Right lobe of liver (tissue), 6 donors: Measurements from ENCODE around the gene CLNK. TPM values are rescaled to one million over a fixed set of nuclear protein-coding genes. Genes with fewer than 3 reads are reported as not detected.
A peak's percentile ranks its signal among the peaks of the same experiment; 100 is the strongest.

Source experiments
- ATAC-seq, 4 donors: fragments of 200-7000 bp; cut with Tn5 transposase; one replicate each; pipeline ENCODE4 v1.9.1; 2020; ENCODE audit warnings: mild to moderate bottlenecking in 4 of 4, moderate library complexity in 4 of 4
- DNase-seq, 3 donors: peaks; one replicate each; pipeline ENCODE4 v3.0.0-alpha.2; 2020
- H3K27ac ChIP-seq, 3 donors: fragments of 200-600 bp; one replicate each; pipeline ENCODE4 v1.8.0; 2022
- H3K27me3 ChIP-seq, 2 donors: fragments of 200-600 bp; one replicate each; pipeline ENCODE4 v1.8.0; 2022
- H3K36me3 ChIP-seq, 4 donors: fragments of 200-600 bp; sonication (generic) in 1 of 4; one replicate each; pipeline versions ENCODE4 v1.5.1 to v1.8.0; 2017 to 2022; ENCODE audit warnings: control low read depth in 1 of 4
- H3K4me1 ChIP-seq, 4 donors: fragments of 200-600 bp; sonication (generic) in 1 of 4; one replicate each; pipeline versions ENCODE4 v1.5.1 to v1.8.0; 2017 to 2022; ENCODE audit warnings: control low read depth in 1 of 4
- H3K4me3 ChIP-seq, 3 donors: fragments of 200-600 bp; one replicate each; pipeline ENCODE4 v1.8.0; 2022
- H3K9me3 ChIP-seq, 4 donors: fragments of 200-600 bp; sonication (generic) in 1 of 4; one replicate each; pipeline versions ENCODE4 v1.5.1 to v1.8.0; 2017 to 2022; ENCODE audit warnings: control low read depth in 1 of 4
- POLR2A ChIP-seq: fragments of 450-650 bp; IDR thresholded peaks from one replicate; pipeline ENCODE4 v1.6.1; 2017; ENCODE audit warnings: antibody characterized with exemption, mild to moderate bottlenecking
- WGBS: methylation state at CpG from one replicate; pipeline ENCODE4 v1.1.6; 2018; ENCODE audit warnings: low coverage, low lambda C conversion rate; ENCODE audit not compliant: insufficient coverage; ENCODE audit errors: missing lambda C conversion rate; 5-methylcytosine and 5-hydroxymethylcytosine counted together
- intact Hi-C, 2 donors: fragments of 100-400 bp; cut with DNase I; formaldehyde crosslinking; loops; one replicate each; pipeline versions ENCODE4 v1.11.2 to v1.14.1; 2022
- total RNA-seq, 6 experiments: library from RNA; depleted of rRNA in 2 of 6; stranded (reverse); fragments of >200 nt in 2 of 6; fragmentation: NEBNext Ultra II Directional in 3 of 6; extraction: Animal tissue kit (Norgen Biotek cat#: 25700) in 3 of 6; gene quantifications; one replicate each; pipeline versions ENCODE4 v1.1.0 to v1.2.4, GENCODE V29; 2016 to 2023
- TF ChIP-seq, protein P1 (sequence below), 4 donors: fragments of 200-600 bp in 3 of 4; fragments of 450-650 bp in 1 of 4; IDR thresholded peaks; one replicate each; pipeline versions ENCODE4 v1.5.1 to v1.8.0; 2016 to 2022; ENCODE audit warnings: antibody characterized with exemption in 4 of 4, mild to moderate bottlenecking in 2 of 4
- donor health status: DM: no; HTN: yes; CAD: no.
- donor health status: DM: no; HTN: no; CAD: no.
- donor health status: DM: no; HTN: no; CAD: no.
- donor health status: DM: no; HTN: yes; CAD: no.
- donor health status: DM: no; HTN: yes; CAD: no.

Gene CLNK
- total RNA-seq, 6 experiments from 2014 or later: not detected

DNA sequence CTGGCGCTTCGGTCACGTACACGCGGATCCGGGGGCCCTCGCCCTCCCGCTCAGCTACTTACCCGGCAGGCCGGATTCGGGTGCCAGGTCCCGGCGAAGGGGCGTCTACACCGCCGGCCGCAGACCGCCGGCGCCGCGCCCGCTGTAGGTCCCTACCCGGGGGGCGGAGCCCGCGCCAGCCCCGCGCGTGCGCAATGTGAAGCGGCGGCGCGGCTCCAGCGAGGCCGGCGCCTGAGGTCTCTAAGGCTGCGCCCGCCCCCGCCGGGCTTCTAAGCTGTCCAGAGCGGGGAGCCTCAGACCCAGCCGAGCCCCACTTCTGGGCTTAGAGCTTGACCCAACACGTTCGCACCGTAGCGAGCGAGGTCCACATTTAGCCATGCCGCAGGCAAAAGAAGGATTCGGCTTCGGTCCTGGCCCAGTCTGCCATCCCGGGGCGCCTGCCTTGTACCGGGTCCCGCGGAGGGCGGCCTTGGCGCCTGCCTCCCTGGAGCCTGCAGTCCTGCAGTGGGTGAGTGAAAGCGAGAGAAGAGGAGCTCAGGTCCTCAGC, 227.2 kb downstream of the CLNK start, which contains the start of gene ZNF518B:
TSS of gene ZNF518B (minus strand) at position 172 of the 547 bp plus-strand sequence. CDS start 11,098 bp downstream, outside the sequence.
- ATAC-seq (peak; percentile 74 to 86 (median 83)), DNase-seq (peak; percentile 69 to 78 (median 72))
- peaks cover 0 to 13% of the 10 kb centered on the region in 2 donors for H3K27me3 ChIP-seq
- intact Hi-C loops: no loop called here
- H3K4me1 ChIP-seq: peaks cover 0 to 4% (median 0%) of the 10 kb centered on the region in 4 donors
- peak; percentile 26 for TF ChIP-seq POLR2A
- TF ChIP-seq, protein P1, sequence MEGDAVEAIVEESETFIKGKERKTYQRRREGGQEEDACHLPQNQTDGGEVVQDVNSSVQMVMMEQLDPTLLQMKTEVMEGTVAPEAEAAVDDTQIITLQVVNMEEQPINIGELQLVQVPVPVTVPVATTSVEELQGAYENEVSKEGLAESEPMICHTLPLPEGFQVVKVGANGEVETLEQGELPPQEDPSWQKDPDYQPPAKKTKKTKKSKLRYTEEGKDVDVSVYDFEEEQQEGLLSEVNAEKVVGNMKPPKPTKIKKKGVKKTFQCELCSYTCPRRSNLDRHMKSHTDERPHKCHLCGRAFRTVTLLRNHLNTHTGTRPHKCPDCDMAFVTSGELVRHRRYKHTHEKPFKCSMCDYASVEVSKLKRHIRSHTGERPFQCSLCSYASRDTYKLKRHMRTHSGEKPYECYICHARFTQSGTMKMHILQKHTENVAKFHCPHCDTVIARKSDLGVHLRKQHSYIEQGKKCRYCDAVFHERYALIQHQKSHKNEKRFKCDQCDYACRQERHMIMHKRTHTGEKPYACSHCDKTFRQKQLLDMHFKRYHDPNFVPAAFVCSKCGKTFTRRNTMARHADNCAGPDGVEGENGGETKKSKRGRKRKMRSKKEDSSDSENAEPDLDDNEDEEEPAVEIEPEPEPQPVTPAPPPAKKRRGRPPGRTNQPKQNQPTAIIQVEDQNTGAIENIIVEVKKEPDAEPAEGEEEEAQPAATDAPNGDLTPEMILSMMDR (IDR thresholded peaks at IDR 0.05): no peak
- 10% methylated on average over 8 of the region's 60 CpGs for WGBS
- H3K9me3 ChIP-seq: no peaks in the 10 kb centered on the region
- peak within 1 kb of the TSS in 1 of 3 donors; percentile 47 for H3K27ac ChIP-seq
- peak within 1 kb of the TSS; percentile 33 to 66 (median 36) for H3K4me3 ChIP-seq
- peaks cover 0 to 3% (median 0%) of the 10 kb centered on the region in 4 donors for H3K36me3 ChIP-seq

GRCh38 chr4:10456595-10457254, 227.8 kb downstream of the CLNK start:
- WGBS: 41% methylated on average over 7 of the region's 96 CpGs
- ATAC-seq: peak; percentile 21 to 47 (median 36)
- Histone ChIP-seq H3K9me3 (no peaks in the 10 kb centered on the region), H3K4me1 (peaks cover 0 to 5% (median 0%) of the 10 kb centered on the region in 4 donors), H3K4me3 (peak overlapping the region; percentile 33 to 66 (median 36)), H3K36me3 (peaks cover 0 to 3% (median 0%) of the 10 kb centered on the region in 4 donors), H3K27ac (peak overlapping the region in 1 of 3 donors; percentile 47), H3K27me3 (peaks cover 0 to 12% of the 10 kb centered on the region in 2 donors)
- peak; percentile 48 to 73 (median 50) for DNase-seq
- TF ChIP-seq POLR2A: no peak
- TF ChIP-seq, protein P1 (IDR thresholded peaks at IDR 0.05): no peak
- intact Hi-C loops: no loop called here

- Histone ChIP-seq H3K27me3 (peaks cover 0 to 8% of the 10 kb centered on the region in 2 donors), H3K36me3 (peaks cover 0 to 3% (median 0%) of the 10 kb centered on the region in 4 donors), H3K4me3 (peak overlapping the region; percentile 33 to 66 (median 36)), H3K9me3 (no peaks in the 10 kb centered on the region), H3K27ac (no peak overlapping the region), H3K4me1 (peaks cover 0 to 5% (median 0%) of the 10 kb centered on the region in 4 donors)
- TF ChIP-seq POLR2A: no peak
- TF ChIP-seq, protein P1 (IDR thresholded peaks at IDR 0.05): no peak
- WGBS: 59% methylated on average over 11 of the region's 11 CpGs
- ATAC-seq (no peak), DNase-seq (no peak)
- intact Hi-C loops: no loop called here
Observed at GRCh38 chr4:10456260-10456594, 228.3 kb downstream of the CLNK start.

DNA sequence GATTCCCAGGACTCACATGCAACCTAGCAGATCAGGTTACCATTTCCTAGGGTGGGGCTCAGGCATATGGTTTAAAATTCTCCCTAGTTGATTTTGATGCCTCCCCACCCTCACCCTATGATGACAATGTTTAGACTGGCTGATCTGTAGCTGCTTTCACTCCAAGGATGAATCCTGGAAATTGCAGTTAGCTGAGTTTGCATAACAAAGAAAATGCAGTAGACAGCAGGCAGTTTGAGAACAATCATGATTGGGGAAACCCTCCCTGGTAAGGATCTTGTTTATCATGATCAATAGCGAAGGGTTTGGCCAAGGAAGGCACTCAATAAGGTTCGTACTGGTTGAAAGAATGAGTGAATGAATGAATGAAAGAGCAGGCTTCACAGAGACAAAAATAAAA, 229.4 kb downstream of the CLNK start:
- TF ChIP-seq POLR2A: no peak
- TF ChIP-seq, protein P1 (IDR thresholded peaks at IDR 0.05): no peak
- Histone ChIP-seq H3K4me1 (peaks cover 0 to 5% (median 0%) of the 10 kb centered on the region in 4 donors), H3K9me3 (no peaks in the 10 kb centered on the region), H3K27ac (no peak overlapping the region), H3K36me3 (peaks cover 0 to 3% (median 0%) of the 10 kb centered on the region in 4 donors), H3K27me3 (no peaks in the 10 kb centered on the region), H3K4me3 (no peak overlapping the region)
- DNase-seq (no peak), ATAC-seq (no peak)
- WGBS: 85% methylated on average over 2 of the region's 2 CpGs
- intact Hi-C loops: no loop called here
